PC-9 (cell line): ENCODE data around the gene SLC49A4. TPM values are rescaled to one million over a fixed set of nuclear protein-coding genes. Genes with fewer than 3 reads are reported as not detected.

Experiments used
- BruUV-seq: library from RNA; stranded (reverse); fragments of 400-500 nt; replicated peaks from 2 replicates; lab custom pipeline; 2021; lab: Mats Ljungman, UMichigan
- CTCF ChIA-PET: fragments of 300-600 bp; sonication (Branson Sonifier 250); formaldehyde crosslinking; loops from one replicate; lab custom pipeline; 2022; ENCODE audit warnings: antibody characterized with exemption; lab: Charles Lee
- POLR2A ChIA-PET: fragments of 300-600 bp; sonication (Branson Sonifier 250); formaldehyde crosslinking; loops from one replicate; lab custom pipeline; 2022; ENCODE audit warnings: antibody characterized with exemption; ENCODE audit not compliant: unreplicated experiment; lab: Charles Lee
- DNase-seq, 2 experiments: peaks; one replicate each; pipeline versions ENCODE4 v3.0.0 to v3.0.0-alpha.2; 2015 to 2022; ENCODE audit warnings: mixed read lengths in 1 of 2
- H2AFZ ChIP-seq: fragments of 200-600 bp; sonication (generic); 2 replicates; pipeline ENCODE4 v1.8.1; 2017; ENCODE audit warnings: antibody characterized with exemption
- H3F3A ChIP-seq: fragments of 200-600 bp; sonication (generic); 2 replicates; pipeline ENCODE4 v1.8.1; 2017; ENCODE audit warnings: antibody characterized with exemption, mild to moderate bottlenecking, low read depth; ENCODE audit not compliant: insufficient read depth
- H3K27ac ChIP-seq: fragments of 200-600 bp; sonication (generic); 2 replicates; pipeline ENCODE4 v1.6.1; 2016; ENCODE audit warnings: mixed run types
- H3K27me3 ChIP-seq: fragments of 200-600 bp; sonication (generic); 2 replicates; pipeline ENCODE4 v1.6.1; 2016; ENCODE audit warnings: low read depth, mixed run types; ENCODE audit not compliant: insufficient read depth
- H3K36me3 ChIP-seq: fragments of 200-600 bp; sonication (generic); 2 replicates; pipeline ENCODE4 v1.6.1; 2016; ENCODE audit warnings: low read depth, mixed run types
- H3K4me1 ChIP-seq: fragments of 200-600 bp; sonication (generic); replicated peaks from 2 replicates; pipeline ENCODE4 v1.6.1; 2016; ENCODE audit warnings: mixed run types; ENCODE audit not compliant: insufficient read depth
- H3K4me2 ChIP-seq: fragments of 200-600 bp; sonication (generic); 2 replicates; pipeline ENCODE4 v1.6.1; 2017; ENCODE audit warnings: mixed run types
- H3K4me3 ChIP-seq: fragments of 200-600 bp; sonication (generic); 2 replicates; pipeline ENCODE4 v1.6.1; 2016; ENCODE audit warnings: mixed run types
- H3K79me2 ChIP-seq: fragments of 200-600 bp; sonication (generic); 2 replicates; pipeline ENCODE4 v1.6.1; 2017; ENCODE audit warnings: low read depth, mixed run types
- H3K9me2 ChIP-seq: fragments of 200-600 bp; sonication (generic); 2 replicates; pipeline ENCODE4 v1.8.1; 2017; ENCODE audit warnings: mild to moderate bottlenecking; ENCODE audit not compliant: insufficient read depth
- H3K9me3 ChIP-seq: fragments of 200-600 bp; sonication (generic); 2 replicates; pipeline ENCODE4 v1.8.1; 2016; ENCODE audit warnings: low read depth; ENCODE audit not compliant: insufficient read depth
- H4K20me1 ChIP-seq: fragments of 200-600 bp; sonication (generic); 2 replicates; pipeline ENCODE4 v1.8.1; 2017; ENCODE audit not compliant: insufficient read depth
- CTCF ChIP-seq: fragments of 200-600 bp; sonication (generic); conservative IDR thresholded peaks from 2 replicates; pipeline ENCODE4 v1.6.1; 2017; ENCODE audit warnings: mixed run types, antibody characterized with exemption, mild to moderate bottlenecking, moderate library complexity
- EZH2 ChIP-seq: fragments of 200-600 bp; sonication (generic); IDR thresholded peaks from 2 replicates; pipeline ENCODE4 v1.8.0; 2017; ENCODE audit warnings: antibody characterized with exemption, low read depth
- intact Hi-C: fragments of 100-400 bp; cut with micrococcal nuclease; formaldehyde crosslinking; loops from one replicate; pipeline ENCODE4 v1.10.0; 2022; ENCODE audit not compliant: unreplicated experiment
- total RNA-seq: library from RNA; stranded (reverse); gene quantifications from 2 replicates; pipeline ENCODE4 v1.2.3, GENCODE V29; 2021

Gene SLC49A4
- total RNA-seq, 1 experiment from 2014 or later, result 24.0 TPM

DNA sequence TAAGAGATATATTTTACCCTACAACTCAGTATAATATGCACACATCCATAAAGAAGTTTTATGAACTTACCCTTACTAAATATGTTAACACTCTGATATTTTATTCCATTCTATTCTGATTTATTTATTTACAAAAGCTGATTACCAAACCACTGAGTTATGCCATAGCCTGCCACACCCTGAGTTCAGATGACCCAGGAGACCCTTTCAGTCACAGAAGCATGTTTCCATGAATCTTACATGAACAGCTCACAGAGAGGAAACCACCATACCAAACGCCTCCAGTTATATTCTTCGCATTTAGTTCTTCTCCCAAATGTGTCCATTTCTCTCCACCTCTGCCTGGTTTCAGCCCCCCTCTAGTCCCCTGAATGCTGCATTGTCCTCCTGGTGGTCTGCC, 129.2 kb downstream of the SLC49A4 start:
- Histone ChIP-seq H3K27me3 (0 out of 2 replicates have a peak, but pooled peaks cover 6% of the 10 kb centered on the region), H3K36me3 (no peaks in the 10 kb centered on the region), H3F3A (no peaks in the 10 kb centered on the region), H3K27ac (no peak overlapping the region), H3K9me3 (no peaks in the 10 kb centered on the region), H3K4me1 (no peaks in the 10 kb centered on the region; the same call in 1 of the 2 replicates), H3K79me2 (no peaks in the 10 kb centered on the region), H3K9me2 (no peaks in the 10 kb centered on the region), H4K20me1 (no peaks in the 10 kb centered on the region), H3K4me2 (no peak overlapping the region), H2AFZ (no peak overlapping the region), H3K4me3 (no peak overlapping the region)
- DNase-seq, result no peak
- CTCF ChIA-PET, result no interaction called here
- intact Hi-C loops, result no loop called here
- POLR2A ChIA-PET, result no interaction called here
- no peak for TF ChIP-seq EZH2
- TF ChIP-seq CTCF, result no peak
- no TSS peak for BruUV-seq

DNA sequence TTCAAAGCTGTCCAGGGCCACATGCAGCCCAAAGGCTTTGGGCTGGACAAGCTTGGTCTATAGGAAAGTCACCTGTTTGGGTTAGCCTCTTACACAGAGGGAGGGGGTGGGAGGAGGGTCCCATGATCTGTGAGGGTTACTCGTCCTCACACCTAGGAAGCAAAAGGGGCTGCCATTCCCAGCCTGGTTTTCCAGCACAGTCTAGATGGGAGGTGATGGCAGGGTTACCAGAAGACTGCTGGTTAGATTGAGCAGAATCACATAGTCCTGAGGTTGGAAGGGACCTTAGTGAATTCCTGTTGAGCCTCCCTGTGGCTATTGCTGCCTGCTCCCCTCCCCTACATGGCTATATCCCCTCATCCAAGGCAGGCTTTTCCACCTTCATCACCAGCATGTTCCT, 130.9 kb downstream of the SLC49A4 start:
- no peaks in the 10 kb centered on the region for H3K9me3 ChIP-seq
- no TSS peak for BruUV-seq
- no peak for DNase-seq
- ChIA-PET POLR2A (no interaction called here), CTCF (no interaction called here)
- H4K20me1 ChIP-seq, result no peaks in the 10 kb centered on the region
- H3K27ac ChIP-seq, result no peak overlapping the region
- H3K27me3 ChIP-seq, result 0 out of 2 replicates have a peak, but pooled peaks cover 6% of the 10 kb centered on the region
- peaks cover under 1% of the 10 kb centered on the region; the same call in 1 of the 2 replicates for H3K4me1 ChIP-seq
- H3K4me3 ChIP-seq, result no peak overlapping the region
- no peak overlapping the region for H3K4me2 ChIP-seq
- H3K9me2 ChIP-seq, result no peaks in the 10 kb centered on the region
- no peaks in the 10 kb centered on the region for H3F3A ChIP-seq
- no peaks in the 10 kb centered on the region for H3K36me3 ChIP-seq
- intact Hi-C loops, result no loop called here
- H3K79me2 ChIP-seq, result no peaks in the 10 kb centered on the region
- H2AFZ ChIP-seq, result no peak overlapping the region
- TF ChIP-seq CTCF, result no peak
- no peak for TF ChIP-seq EZH2

- H3K79me2 ChIP-seq, result no peaks in the 10 kb centered on the region
- CTCF ChIA-PET, result interaction anchor here (0.5 to 0.6 kb wide), 2 partner anchors 19 to 543 kb away, joined by 3 to 6 read pairs; partner anchors contain the start of gene MIX23
- no peak overlapping the region for H2AFZ ChIP-seq
- no peaks in the 10 kb centered on the region for H3K36me3 ChIP-seq
- intact Hi-C loops, result no loop called here
- H3K9me3 ChIP-seq, result no peaks in the 10 kb centered on the region
- no peak overlapping the region for H3K27ac ChIP-seq
- no peak for TF ChIP-seq CTCF
- DNase-seq, result no peak
- peaks cover 6% of the 10 kb centered on the region for H3K4me1 ChIP-seq
- no peak overlapping the region for H3K4me3 ChIP-seq
- H4K20me1 ChIP-seq, result no peaks in the 10 kb centered on the region
- 0 out of 2 replicates have a peak, but pooled peaks cover 6% of the 10 kb centered on the region for H3K27me3 ChIP-seq
- H3F3A ChIP-seq, result peaks cover 4% of the 10 kb centered on the region; the same call in 1 of the 2 replicates
- H3K4me2 ChIP-seq, result no peak overlapping the region
- no TSS peak for BruUV-seq
- POLR2A ChIA-PET, result no interaction called here
- H3K9me2 ChIP-seq, result no peaks in the 10 kb centered on the region
Observed at GRCh38 chr3:122926322-122926721, 131.5 kb downstream of the SLC49A4 start.
